Esophagus muscularis mucosa (tissue), 4 donors: ENCODE data around the gene CDC42EP4.

Experiments used
- CTCF ChIP-seq, 3 experiments: fragments of 200-600 bp in 2 of 3; fragments of 450-650 bp in 1 of 3; sonication (generic) in 2 of 3; IDR thresholded peaks; one replicate each; pipeline ENCODE4 v1.5.1; 2017 to 2019; ENCODE audit warnings: antibody characterized with exemption in 3 of 3, mild to moderate bottlenecking in 2 of 3, moderate library complexity in 1 of 3
- EP300 ChIP-seq: sonication (generic); formaldehyde crosslinking; IDR thresholded peaks from one replicate; pipeline ENCODE4 v1.6.1; 2017; ENCODE audit warnings: antibody characterized with exemption
- POLR2A ChIP-seq: fragments of 450-650 bp; IDR thresholded peaks from one replicate; pipeline ENCODE4 v1.6.1; 2017; ENCODE audit warnings: antibody characterized with exemption, moderate library complexity, mild to moderate bottlenecking, low read depth
- POLR2AphosphoS5 ChIP-seq, 2 donors: sonication (generic); formaldehyde crosslinking; IDR thresholded peaks; one replicate each; pipeline ENCODE4 v1.6.1; 2017; ENCODE audit warnings: antibody characterized with exemption in 2 of 2

- no peak for TF ChIP-seq CTCF (IDR thresholded peaks at IDR 0.05)
- no peak for TF ChIP-seq POLR2AphosphoS5 (IDR thresholded peaks at IDR 0.05)
- no peak for TF ChIP-seq EP300
- no peak for TF ChIP-seq POLR2A
Measured at GRCh38 chr17:73315471-73315870, 3.7 kb upstream of the CDC42EP4 start.
